Hematopoietic multipotent progenitor cell treated with erythropoietin and hydrocortisone succinate and interleukin-3 and kit ligand, for 15 days (in vitro differentiated cells): ENCODE results near the gene ATF6.

Experiments
- DNase-seq: peaks from one replicate; pipeline ENCODE4 v3.0.0-alpha.2; 2015; ENCODE audit warnings: low spot score

The ATF6 gene

DNA sequence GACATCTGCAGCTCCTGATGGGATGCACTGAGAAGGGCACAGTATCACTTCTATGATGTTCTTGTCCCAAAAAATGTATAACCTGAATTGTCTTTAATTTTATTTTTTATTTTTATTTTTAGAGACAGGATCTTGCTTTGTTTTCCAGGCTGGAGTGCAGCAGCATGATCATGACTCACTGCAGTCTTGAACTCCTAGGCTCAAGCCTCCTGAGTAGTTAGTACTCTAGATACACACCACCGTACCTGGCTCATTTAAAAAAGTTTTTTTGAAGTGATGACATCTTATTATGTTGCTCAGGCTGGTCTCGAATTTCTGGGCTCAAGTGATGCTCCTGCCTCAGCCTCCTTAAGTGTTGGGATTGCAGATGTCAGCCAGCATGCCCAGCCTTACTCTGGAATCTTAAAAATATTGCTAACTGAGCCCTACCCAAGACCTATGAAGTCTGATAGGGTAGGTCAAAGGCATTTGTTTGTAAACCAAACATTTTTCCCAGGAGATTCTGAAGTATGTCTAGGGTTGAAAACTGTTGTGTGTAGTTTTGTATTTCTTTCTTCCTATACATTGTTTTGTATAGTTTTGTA is 68.9 kb downstream of the ATF6 start:
- DNase-seq: no peak

DNA sequence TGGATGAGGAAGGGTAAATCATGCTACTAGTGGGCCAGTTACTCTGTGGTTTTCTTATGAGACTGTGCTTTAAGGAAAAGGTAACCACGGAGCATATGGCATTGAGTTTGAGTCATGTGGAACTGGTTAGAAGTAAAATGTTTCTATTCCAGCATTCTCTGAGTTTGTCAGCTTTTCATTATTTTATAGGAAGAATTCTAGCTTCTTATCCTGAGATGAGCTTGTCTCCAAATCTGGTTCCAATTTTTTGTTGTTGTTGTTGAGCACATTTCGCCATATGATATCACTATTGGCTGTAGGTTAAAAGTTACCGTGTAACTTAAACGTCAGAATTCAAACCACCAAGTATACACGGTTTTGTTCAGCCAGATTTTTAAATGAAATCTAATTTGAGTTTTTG is 69.9 kb downstream of the ATF6 start:
- DNase-seq: no peak

DNA sequence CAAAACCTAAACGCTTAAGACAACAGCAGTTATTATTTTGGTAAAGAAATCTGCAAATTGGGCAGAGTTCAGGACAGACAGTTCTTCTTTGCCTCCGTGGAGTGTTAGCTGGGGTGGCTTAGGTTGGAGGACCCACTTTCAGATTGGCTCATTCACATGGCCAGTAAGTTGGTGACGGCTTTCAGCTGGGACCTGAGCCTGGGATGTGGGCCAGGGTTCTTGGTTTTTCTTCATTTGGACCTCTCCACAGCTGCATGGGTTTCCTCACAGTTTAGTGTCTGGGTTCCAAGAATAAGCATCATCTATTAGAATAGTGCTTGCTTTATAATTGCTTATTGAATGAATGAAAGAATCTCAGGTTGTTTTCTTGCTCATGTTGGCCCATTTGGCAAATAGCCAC is 72.2 kb downstream of the ATF6 start:
- no peak for DNase-seq

DNA sequence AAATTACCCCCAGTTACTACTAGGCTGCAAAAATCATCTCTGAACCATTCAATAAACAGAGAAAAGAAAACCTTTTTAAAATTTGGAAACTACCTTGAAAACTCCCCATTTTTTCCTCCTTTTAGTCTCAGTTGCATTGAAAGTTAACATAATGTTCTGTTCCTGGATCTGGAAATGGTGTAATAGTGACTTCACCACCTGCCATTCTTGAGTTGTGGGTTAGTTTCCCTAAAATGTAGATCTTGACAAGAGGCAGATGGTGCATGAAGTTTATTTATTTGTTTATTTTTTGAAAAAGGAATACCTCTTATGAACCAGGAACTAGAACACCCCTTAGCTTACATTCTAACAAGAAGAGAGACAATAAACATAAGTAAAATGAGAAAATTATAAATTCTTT is 72.8 kb downstream of the ATF6 start:
- DNase-seq: no peak

DNA sequence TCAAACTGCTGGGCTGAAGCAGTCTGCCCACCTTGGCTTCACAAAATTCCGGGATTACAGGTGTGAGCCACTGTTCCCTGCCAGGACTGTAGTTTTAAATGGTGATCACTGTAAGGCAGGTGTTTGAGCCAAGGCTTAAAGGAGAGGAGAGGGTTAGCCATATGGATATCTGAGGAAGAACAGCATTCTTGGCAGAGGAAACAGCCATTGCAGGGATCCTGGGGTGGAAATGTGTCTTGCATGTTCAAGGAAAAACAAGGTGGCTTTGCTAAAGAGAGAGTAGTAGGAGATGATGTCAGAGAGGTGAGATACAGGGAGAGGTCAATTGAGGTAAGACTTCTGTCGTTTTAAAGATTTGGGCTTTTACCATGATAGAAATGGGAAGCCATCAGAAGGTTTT is 73.5 kb downstream of the ATF6 start:
- no peak for DNase-seq

DNA sequence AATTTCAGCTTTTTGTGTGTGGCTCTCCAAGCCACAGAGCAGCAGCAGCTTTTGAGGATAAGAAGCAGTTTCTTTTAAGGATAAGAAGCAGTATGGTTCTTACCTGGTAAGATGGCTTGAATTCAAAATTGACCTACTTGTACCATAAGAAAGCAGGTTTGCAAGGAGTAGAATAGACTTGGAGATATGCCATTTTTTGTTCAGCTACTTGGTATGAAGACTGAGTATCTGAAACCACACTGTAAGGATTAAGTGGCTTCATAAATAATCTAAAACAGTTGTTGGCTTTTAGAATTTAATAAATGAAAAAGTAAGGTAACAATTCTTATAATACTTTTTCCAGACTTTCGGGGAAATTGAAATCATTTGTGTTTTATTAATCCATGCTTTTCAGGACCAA is 74.2 kb downstream of the ATF6 start:
- no peak for DNase-seq

DNA sequence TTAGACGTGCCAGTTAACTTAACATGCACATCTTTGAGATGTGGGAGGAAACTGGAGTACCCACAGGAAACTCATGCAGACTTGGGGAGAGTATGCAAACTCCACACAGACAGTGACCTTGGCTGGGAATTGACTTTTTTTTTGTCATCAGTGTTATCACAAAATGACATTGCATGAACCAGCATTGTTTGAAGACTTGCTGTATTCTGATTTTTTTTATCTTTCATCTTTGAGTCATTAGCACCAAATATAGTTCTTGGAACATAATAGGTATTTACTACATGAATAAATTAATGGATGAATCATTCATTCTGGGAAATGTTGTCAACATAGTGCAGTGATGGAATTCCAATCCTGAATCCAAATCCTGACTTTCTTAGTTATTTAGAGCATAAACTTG is 77.0 kb downstream of the ATF6 start:
- DNase-seq: no peak

DNA sequence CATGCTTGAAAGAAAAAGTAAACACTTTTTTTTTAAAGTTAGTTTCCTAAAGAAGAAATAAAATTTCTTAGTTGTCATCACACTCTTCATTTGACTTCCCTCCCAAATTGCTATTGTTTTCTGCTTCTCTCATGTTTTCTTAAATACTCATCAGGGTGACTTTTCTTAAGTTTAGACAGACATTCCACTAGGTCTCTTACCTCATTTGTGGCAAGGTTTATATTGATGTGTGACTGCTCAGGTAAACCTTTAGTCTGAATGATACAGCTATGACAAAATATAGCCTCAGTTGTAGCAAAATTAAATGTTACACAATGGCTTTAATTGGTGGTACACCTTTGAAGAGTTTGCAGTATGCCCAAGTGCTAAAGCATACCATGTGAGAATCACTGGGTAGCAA is 78.6 kb downstream of the ATF6 start:
- DNase-seq: no peak

DNA sequence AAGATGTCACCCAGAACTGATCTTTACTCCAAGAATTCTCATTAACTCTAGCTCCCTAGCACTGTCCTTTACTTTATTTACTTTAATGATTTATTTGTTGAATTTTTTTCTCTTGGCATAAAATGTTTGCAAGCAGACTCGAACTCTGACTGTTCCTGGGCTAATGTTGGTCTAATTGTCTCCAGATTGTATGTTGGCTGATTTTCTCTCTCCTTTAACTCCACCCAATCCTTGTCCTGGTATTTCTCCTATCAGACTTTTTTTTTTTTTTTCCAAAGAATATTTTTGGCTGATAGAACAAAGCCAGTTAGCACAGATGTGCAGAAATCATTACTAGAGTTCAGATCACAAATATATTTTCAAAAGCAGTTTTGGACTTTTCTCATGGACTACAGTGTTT is 82.6 kb downstream of the ATF6 start:
- no peak for DNase-seq

DNA sequence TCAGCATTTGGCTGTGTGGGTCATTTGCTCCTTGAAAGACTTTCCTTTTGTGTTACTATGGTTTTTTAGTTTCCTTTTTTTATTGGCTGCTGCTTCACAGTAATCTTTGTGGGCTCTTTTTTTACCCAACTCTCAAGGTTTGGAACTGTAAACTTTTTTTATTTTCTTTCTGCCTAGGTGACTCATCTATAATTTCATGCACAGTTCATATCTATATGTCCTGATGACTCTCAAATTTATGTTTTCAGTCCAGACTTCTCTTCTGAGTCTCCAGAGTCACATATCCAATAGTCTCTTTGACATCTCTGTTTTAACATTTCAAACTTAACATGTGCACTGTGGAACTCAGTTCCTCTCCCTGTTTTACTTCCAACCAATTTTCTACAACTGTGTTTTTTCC is 83.4 kb downstream of the ATF6 start:
- DNase-seq: peak; percentile 31

DNA sequence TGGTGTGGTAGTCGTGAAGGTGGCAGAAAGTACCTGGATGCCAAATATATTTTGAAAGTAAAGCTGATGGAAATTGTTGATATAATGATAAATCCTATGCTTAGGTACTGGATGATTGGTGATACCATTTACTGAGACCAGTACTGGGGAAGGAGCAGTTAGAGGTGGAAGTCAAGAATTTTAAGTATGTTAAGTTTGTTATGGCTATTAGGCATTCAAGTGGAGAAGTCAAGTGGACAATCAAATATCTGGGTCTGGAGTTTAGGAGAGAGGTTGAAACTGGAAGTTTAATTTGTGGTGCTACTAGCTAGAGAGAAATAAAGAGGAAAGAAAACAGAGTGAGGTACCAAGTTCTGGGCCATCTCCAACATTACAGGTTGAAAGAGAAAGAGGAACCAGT is 89.1 kb downstream of the ATF6 start:
- DNase-seq: no peak

DNA sequence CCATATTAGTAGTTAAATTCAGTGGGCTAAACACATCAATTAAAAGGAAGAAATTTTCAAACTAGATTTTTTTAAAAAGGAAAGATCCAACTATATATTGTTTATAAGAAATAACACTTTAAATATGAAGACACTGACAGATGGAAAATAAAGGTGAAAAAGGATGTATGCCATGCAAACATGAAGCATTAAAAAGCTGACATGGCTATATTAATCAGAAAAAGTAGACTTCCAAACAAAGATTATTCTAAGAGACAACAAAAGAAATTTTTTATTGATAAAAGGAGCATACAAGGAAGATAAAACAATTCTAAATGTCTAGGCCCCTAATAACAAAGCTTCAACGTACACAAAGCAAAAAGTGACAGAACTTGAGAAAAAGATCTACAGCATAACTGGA is 92.2 kb downstream of the ATF6 start:
- DNase-seq: no peak

DNA sequence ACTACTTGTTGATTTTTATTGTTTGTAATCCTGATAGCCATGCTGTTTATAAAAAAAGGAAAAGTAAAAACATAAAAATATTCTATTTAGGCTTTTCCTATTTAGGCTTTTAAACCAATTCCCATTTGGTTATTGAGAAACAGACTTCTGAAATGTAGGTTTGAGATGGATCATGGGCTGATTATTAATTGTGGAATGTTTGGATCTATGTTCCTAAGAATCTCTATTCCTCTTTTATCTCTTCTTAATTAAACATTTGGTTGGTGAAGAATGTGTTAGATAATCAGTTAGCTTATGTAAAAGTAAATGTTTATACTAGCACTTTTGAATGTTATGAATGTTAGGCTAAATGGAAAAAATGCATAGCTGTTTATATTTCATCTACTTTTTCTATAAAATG is 97.4 kb downstream of the ATF6 start:
- no peak for DNase-seq

DNA sequence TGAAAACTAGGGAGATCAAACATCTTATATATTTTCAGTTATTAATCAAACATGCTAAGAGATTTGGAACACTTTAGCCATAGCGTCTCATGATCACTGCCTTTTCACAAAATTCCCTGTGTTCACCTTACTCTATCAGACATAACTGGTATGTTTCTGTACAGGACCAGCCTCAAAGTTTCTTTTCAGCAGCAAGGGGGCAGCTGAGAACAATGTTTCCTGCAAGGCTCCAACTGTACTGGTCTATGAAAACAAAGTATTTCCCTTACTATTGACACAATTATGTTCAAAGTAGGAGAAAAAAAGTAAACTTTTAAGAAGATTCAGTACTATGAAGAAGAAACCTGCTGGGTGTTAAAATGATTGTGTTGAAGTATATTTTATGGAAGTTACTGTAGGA is 98.5 kb downstream of the ATF6 start:
- DNase-seq: peak; percentile 12

DNA sequence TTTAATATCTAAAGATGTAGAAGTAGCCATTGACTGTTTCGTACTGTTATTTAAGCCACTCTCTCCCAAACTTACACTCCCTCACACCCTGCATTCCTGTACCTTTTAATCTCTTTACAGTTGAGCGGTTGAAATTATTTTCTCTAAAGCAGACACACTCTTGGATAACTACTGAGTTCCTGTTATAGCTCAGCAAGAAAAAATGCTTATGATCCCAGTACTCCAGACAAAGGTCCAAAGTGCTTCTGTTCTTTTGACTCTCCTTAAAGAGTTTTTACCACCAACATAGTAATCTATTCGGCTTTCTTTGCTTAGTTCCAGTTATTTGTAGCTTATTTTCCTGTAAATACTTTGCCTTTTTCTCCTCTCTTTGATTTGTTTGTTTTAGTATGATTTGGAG is 100.1 kb downstream of the ATF6 start:
- DNase-seq: no peak

DNA sequence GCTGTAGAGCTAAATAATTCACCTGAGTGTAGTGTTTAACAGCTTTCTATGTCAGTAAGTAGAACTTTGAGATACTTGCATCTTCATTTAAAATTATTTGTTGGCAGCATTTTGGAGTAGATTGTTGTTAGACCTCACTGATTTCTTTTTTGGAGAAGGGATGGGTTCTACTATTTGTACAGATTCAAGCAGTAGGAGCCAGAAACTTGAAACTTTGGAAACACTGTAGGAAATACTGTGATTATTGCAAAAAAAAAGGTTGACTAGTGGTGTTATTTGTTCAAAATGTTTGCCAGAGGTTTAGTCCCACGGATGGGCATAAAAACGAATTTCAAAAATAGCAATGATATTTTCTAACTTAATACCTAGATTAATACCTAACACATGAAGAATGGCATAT is 102.7 kb downstream of the ATF6 start:
- DNase-seq: no peak

DNA sequence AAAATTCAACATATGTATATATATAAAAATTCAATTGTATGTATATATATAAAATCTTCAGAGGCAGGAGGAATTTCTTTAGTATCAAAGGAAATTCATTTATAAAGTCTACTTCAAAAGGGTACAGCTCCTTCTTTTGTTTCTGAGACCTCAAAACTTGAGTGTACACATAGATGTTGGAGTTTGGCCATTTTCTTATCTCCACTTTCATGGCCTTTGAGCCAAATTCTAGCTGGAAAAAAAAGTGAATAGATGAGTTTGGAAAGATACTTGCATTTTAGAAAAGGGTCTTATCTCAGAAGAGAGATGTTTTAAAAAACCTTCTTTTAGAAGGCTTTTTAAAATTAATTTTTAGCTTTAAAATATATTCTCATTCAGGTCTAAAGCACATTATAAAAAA is 103.2 kb downstream of the ATF6 start:
- DNase-seq: no peak

DNA sequence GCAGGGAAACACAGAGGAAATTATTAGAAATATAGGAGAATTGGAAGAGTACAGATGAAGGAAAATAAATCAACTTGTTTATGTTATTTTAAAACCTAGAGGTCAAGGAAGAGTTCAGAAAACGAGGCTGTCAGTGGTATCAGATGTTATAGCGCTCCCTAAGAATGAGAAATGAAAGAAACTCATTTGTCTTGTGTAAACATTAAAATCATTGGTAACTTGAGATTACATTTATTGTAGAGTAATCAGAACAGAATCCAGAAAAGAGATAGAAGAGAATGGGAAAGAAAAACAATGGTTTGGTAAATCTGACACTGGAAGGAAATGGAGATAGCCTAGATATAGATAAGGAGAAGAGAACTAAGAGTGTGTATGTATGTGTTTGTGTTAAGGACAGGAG is 106.4 kb downstream of the ATF6 start:
- no peak for DNase-seq

DNA sequence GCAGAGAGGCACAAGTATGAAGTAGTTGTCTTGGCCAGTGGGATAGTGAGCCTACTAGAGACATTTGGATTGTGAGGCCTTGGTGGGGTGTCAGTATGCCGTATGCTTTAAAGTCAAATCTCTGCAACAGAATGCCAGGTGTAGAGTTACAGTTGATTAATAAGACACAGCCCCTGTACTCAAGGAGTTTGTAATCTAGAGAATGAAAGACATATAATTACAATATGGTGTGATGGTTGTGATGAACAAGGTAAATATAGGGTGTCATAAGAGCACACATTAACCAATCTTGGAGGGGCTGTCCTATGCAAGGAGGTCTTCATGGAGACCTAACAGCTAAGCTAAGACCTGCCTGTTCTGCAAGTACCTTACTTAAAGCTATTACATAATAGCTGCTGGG is 113.1 kb downstream of the ATF6 start:
- DNase-seq: no peak

DNA sequence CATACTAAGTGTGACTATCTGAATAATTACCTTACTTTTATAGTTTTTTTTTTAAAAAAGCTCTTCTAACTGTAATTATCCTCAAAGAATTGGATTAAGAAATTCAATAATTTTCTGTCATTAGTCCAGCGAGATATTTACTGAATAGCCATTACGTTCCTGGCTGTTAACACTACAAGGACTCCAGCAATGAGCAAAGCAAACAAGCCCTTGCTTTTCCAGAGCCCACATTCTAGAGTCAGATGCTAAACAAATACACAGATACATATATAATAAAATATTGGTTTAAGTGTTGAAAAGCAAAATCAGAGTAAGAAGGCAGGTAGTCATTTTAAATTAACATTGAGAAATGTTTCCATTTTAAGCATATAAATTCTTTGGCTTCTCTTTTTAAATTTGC is 118.4 kb downstream of the ATF6 start:
- no peak for DNase-seq

DNA sequence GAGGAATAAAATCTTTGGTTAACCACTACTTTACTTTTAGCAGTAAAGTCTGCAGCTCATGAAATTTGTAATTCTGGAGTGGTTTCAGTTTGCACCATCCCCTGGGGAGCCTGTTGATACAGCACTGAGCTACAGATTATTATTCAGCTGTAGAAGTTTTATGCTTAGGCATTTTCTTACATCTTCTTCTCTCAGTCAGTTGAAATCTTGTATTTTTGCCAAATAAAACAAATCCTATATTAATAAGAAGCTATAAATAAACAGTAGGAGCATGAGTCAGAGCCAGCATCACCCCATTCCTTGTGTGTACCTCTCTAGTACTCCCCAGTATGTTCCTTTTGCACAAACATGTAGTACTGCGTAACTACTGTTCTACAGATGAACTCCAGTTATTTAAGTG is 118.9 kb downstream of the ATF6 start:
- no peak for DNase-seq

DNA sequence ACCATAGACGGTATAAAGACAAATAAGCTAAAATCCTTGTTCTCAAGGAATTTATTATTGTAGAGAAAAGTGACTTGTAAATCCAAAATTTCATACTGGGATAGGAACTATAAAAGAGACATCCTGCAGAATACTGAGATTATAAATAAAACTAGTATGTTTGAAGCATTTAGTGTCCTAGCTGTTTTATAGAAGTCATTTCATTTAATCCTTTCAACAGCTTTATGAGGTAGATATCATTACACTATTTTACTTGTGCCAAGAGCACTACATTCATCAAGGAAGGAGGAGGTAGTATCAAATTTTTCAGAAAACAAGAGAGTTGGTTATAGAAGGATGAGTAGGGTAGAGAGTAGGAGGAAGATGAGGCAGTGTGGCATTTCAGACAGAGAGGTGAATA is 119.6 kb downstream of the ATF6 start:
- DNase-seq: no peak

DNA sequence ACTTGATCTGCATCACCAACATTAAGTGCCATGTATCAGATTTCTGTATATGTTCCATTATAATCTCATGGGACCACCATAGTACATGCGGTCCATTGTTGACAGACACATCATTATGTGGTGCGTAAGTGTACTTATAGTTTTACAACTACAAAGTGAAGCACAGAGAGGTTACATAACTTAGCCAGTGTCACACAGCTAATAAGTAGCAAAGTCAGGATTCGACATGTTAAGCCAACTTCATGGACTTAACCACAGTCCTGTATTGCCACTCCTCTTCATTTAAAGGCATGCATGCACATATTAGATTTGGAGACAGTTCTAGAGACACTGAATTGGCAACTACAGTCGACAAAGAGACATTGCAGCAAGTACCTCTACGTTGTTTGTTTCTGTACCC is 120.5 kb downstream of the ATF6 start:
- DNase-seq: no peak

DNA sequence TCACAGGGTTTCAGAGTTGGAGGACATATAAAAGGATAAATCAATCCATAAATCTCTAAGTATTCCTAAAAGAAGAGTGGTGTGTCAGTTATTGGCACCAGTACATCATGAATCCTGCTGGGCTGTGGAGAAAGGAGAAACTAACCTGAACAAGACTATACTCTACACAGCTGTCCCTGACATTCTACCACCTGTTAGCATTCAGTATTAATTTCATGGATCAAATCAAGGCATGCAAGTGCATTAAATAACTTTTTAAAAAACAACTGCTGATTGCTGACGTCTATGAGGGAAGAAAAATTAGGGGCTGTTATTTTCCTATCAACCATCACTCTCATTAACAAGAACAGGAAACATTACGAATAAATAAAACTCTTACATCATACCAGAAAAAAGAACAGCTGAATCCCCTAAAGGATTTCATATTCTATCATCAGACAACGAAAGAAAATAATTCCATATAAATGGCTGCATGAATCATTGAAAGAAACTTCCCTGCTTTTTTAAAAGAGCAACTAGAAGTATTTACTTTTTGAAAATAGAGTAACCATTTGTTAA is 121.7 kb downstream of the ATF6 start:
- DNase-seq: no peak

DNA sequence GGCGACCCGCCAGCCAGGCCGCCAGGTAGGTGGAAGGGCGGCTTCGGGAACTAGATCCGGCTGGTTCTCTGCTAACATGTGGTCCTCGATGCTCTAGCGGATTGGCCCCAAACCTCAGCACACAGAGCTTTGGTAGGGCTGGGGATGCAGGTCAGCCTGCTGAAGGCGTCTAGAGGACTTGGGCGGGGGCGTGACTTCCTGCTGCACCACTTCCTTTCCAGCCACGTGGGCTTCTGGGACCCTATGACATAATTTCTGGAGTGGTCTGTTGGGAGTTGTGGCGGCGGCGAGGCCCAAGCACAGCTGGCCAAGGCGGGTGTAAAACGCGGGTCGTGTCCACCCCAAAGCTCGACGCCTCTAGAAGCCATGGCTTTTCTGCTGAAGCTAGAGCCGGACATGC is 124.5 kb downstream of the ATF6 start:
- no peak for DNase-seq
